Renal cortical epithelial cell (primary cell): ENCODE data around the gene CDC42EP2. TPM values are rescaled to one million over a fixed set of nuclear protein-coding genes. Genes with fewer than 3 reads are reported as not detected.

Experiments
- DNase-seq: peaks from one replicate; pipeline ENCODE4 v3.0.0-alpha.2; 2011; ENCODE audit warnings: low read depth
- total RNA-seq: library from RNA; depleted of rRNA; stranded (reverse); fragments of >200 nt; gene quantifications from 2 replicates; pipeline ENCODE4 v1.2.3, GENCODE V29; 2014

CDC42EP2 gene
- total RNA-seq, 1 donor from 2014 or later = 10.9 TPM

- no peak for DNase-seq
These were observed 41.8 kb downstream of the CDC42EP2 start for GRCh38 chr11:65356394-65356972.

- DNase-seq = peak; percentile 21
These were observed 43.2 kb downstream of the CDC42EP2 start for GRCh38 chr11:65357856-65358356.

GRCh38 chr11:65362320-65362931, 47.8 kb downstream of the CDC42EP2 start:
- no peak for DNase-seq

GRCh38 chr11:65362966-65363365, 48.3 kb downstream of the CDC42EP2 start:
- DNase-seq = no peak

GRCh38 chr11:65363770-65364169, 49.1 kb downstream of the CDC42EP2 start:
- DNase-seq = no peak

- DNase-seq = peak; percentile 86
These were observed 51.7 kb downstream of the CDC42EP2 start for GRCh38 chr11:65366340-65366773.

- DNase-seq = no peak
These were observed 56.0 kb downstream of the CDC42EP2 start for GRCh38 chr11:65370659-65371049.

Other genes with a start within 250 kb of the CDC42EP2 start
- 1.1 and 5.9 TPM in 2 replicates for gene CDCA5, start 230.8 kb upstream of the CDC42EP2 start, total RNA-seq
- 23.1 and 30.2 TPM in 2 replicates for gene ZFPL1, start 230.6 kb upstream of the CDC42EP2 start, total RNA-seq
- 176 and 180 TPM in 2 replicates for gene VPS51, start 218.7 kb upstream of the CDC42EP2 start, total RNA-seq
- 38.0 and 41.0 TPM in 2 replicates for gene TM7SF2, start 203.0 kb upstream of the CDC42EP2 start, total RNA-seq
- gene ZNHIT2, start 197.2 kb upstream of the CDC42EP2 start, total RNA-seq = 8.3 and 14.2 TPM in 2 replicates
- 166 and 286 TPM in 2 replicates for gene FAU, start 192.7 kb upstream of the CDC42EP2 start, total RNA-seq
- gene MRPL49, start 192.5 kb upstream of the CDC42EP2 start, total RNA-seq = 55.3 and 97.8 TPM in 2 replicates
- gene SYVN1, start 180.3 kb upstream of the CDC42EP2 start, total RNA-seq = 17.2 and 49.8 TPM in 2 replicates
- gene SPDYC, start 144.6 kb upstream of the CDC42EP2 start, total RNA-seq = not detected in 2 replicates
- gene CAPN1, start 132.9 kb upstream of the CDC42EP2 start, total RNA-seq = 223 and 251 TPM in 2 replicates
- gene POLA2, start 52.9 kb upstream of the CDC42EP2 start, total RNA-seq = 3.2 and 7.1 TPM in 2 replicates
- gene DPF2, start 19.0 kb downstream of the CDC42EP2 start, total RNA-seq = 23.1 and 47.2 TPM in 2 replicates
- 0.17 TPM in 1 of 2 replicates, not detected in the other for gene TIGD3, start 39.9 kb downstream of the CDC42EP2 start, total RNA-seq
- gene SLC25A45, start 67.8 kb downstream of the CDC42EP2 start, total RNA-seq = 0.52 and 0.65 TPM in 2 replicates
- 67.5 and 89.6 TPM in 2 replicates for gene FRMD8, start 71.8 kb downstream of the CDC42EP2 start, total RNA-seq
- gene NEAT1, start 107.9 kb downstream of the CDC42EP2 start, total RNA-seq = 17.4 and 141 TPM in 2 replicates
- 3,367 and 12,764 TPM in 2 replicates for gene MALAT1, start 184.2 kb downstream of the CDC42EP2 start, total RNA-seq
- gene SCYL1, start 210.2 kb downstream of the CDC42EP2 start, total RNA-seq = 48.8 and 57.2 TPM in 2 replicates
- 11.6 and 82.8 TPM in 2 replicates for gene LTBP3, start 243.5 kb downstream of the CDC42EP2 start, total RNA-seq